ENCODE data around the gene USP40. TPM values are rescaled to one million over a fixed set of nuclear protein-coding genes. Genes with fewer than 3 reads are reported as not detected.

Gene USP40
- total and polyA plus RNA-seq, 9 of the 15 experiments (the other 6 are each of a cell fraction or from before 2014, with no cell fraction given), result 5.5 to 15.0 (median 9.3) TPM

DNA sequence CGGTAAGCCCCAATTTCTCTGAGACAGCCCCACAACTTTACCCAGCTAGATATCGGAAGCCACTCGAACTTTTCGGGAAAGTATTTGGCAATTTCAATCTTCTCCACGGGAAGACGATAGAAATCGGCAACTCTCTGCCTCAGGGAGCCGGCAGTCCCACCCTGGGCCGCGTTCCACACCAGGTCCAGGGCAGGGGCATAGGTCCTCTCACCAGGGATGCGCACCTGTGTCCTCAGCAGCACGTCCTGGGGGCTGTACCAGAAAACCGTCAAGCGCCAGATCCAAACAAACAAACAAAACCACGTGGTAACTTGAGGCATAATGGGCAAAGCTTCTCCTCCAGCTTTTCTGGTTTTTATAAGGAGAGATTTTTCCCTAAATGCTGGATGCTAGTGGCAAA, 80.9 kb downstream of the USP40 start (continued):
- TF ChIP-seq, protein P1, sequence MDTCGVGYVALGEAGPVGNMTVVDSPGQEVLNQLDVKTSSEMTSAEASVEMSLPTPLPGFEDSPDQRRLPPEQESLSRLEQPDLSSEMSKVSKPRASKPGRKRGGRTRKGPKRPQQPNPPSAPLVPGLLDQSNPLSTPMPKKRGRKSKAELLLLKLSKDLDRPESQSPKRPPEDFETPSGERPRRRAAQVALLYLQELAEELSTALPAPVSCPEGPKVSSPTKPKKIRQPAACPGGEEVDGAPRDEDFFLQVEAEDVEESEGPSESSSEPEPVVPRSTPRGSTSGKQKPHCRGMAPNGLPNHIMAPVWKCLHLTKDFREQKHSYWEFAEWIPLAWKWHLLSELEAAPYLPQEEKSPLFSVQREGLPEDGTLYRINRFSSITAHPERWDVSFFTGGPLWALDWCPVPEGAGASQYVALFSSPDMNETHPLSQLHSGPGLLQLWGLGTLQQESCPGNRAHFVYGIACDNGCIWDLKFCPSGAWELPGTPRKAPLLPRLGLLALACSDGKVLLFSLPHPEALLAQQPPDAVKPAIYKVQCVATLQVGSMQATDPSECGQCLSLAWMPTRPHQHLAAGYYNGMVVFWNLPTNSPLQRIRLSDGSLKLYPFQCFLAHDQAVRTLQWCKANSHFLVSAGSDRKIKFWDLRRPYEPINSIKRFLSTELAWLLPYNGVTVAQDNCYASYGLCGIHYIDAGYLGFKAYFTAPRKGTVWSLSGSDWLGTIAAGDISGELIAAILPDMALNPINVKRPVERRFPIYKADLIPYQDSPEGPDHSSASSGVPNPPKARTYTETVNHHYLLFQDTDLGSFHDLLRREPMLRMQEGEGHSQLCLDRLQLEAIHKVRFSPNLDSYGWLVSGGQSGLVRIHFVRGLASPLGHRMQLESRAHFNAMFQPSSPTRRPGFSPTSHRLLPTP (IDR thresholded peaks at IDR 0.05; ENCODE audit: borderline replicate concordance, extremely low read depth, insufficient read length), result no peak
- TF ChIP-seq MXD1 (CRISPR knock-in tag; IDR thresholded peaks at IDR 0.05; ENCODE audit: borderline replicate concordance, poor library complexity, severe bottlenecking) (no peak), MED1 (CRISPR knock-in tag; IDR thresholded peaks at IDR 0.05; ENCODE audit: borderline replicate concordance) (no peak), BRF1 (IDR thresholded peaks at IDR 0.05; ENCODE audit: borderline replicate concordance, extremely low read depth, insufficient read length) (no peak), FOS (IDR thresholded peaks at IDR 0.05; ENCODE audit: extremely low read depth, insufficient read length) (no peak), FOXK1 (CRISPR knock-in tag; IDR thresholded peaks at IDR 0.05; ENCODE audit: borderline replicate concordance) (no peak), MCM7 (IDR thresholded peaks at IDR 0.05) (no peak), ZBTB17 (CRISPR knock-in tag; IDR thresholded peaks at IDR 0.05) (no peak), STAT5B (CRISPR knock-in tag; IDR thresholded peaks at IDR 0.05) (no peak)
